HL-60 (cell line): ENCODE data around the gene ARHGEF4.
A peak's percentile ranks its signal among the peaks of the same experiment; 100 is the strongest.

Source experiments
- DNase-seq, 2 experiments: peaks; one replicate each; pipeline ENCODE4 v3.0.0-alpha.2; 2010 to 2020; ENCODE audit warnings: low read depth in 1 of 2, low spot score in 1 of 2
- H3K27ac ChIP-seq: fragments of 250-450 bp; sonication (Bioruptor Pico); replicated peaks from 2 replicates; pipeline ENCODE4 v1.5.1; 2020; ENCODE audit warnings: mild to moderate bottlenecking, moderate library complexity
- H3K27me3 ChIP-seq: fragments of 250-450 bp; sonication (Bioruptor Pico); 2 replicates; pipeline ENCODE4 v1.5.1; 2021; ENCODE audit warnings: mild to moderate bottlenecking, moderate library complexity; ENCODE audit not compliant: insufficient read depth, poor library complexity, severe bottlenecking
- H3K4me3 ChIP-seq: replicated peaks from 2 replicates; pipeline ENCODE4 v1.5.1; 2011; ENCODE audit warnings: mild to moderate bottlenecking, control low read depth, low read length; ENCODE audit not compliant: insufficient read depth
- CTCF ChIP-seq: IDR thresholded peaks from one replicate; pipeline ENCODE4 v1.5.1; 2011; ENCODE audit warnings: low read length, control low read depth, inconsistent platforms; ENCODE audit not compliant: insufficient read depth
- GABPA ChIP-seq: IDR thresholded peaks from 2 replicates; pipeline ENCODE4 v1.6.1; 2012; ENCODE audit warnings: low read depth
- POLR2AphosphoS5 ChIP-seq: IDR thresholded peaks from 2 replicates; pipeline ENCODE4 v1.6.1; 2012; ENCODE audit warnings: low read depth
- REST ChIP-seq: IDR thresholded peaks from 2 replicates; pipeline ENCODE4 v1.6.1; 2012; ENCODE audit warnings: low read depth; ENCODE audit not compliant: insufficient replicate concordance
- SPI1 ChIP-seq: IDR thresholded peaks from 2 replicates; pipeline ENCODE4 v1.6.1; 2012; ENCODE audit warnings: low read depth, mild to moderate bottlenecking, borderline replicate concordance

ARHGEF4 gene

GRCh38 chr2:130852521-130853115 lies 15.9 kb downstream of the ARHGEF4 start:
- H3K27ac ChIP-seq: no peak overlapping the region
- no peak for DNase-seq
- no peak for TF ChIP-seq REST
- no peak for TF ChIP-seq SPI1
- TF ChIP-seq CTCF: no peak
- TF ChIP-seq POLR2AphosphoS5: no peak
- no peak for TF ChIP-seq GABPA
- no peak overlapping the region for H3K4me3 ChIP-seq
- H3K27me3 ChIP-seq: no peaks in the 10 kb centered on the region

GRCh38 chr2:130853391-130853790 lies 16.7 kb downstream of the ARHGEF4 start:
- Histone ChIP-seq H3K4me3 (no peak overlapping the region), H3K27ac (no peak overlapping the region), H3K27me3 (no peaks in the 10 kb centered on the region)
- TF ChIP-seq CTCF (no peak), REST (peak; percentile 16)
- DNase-seq: no peak

GRCh38 chr2:130854301-130854700 lies 17.6 kb downstream of the ARHGEF4 start:
- no peak for DNase-seq

More at GRCh38 chr2:130854301-130854700, 17.6 kb downstream of the ARHGEF4 start:
- Histone ChIP-seq H3K27me3 (no peaks in the 10 kb centered on the region), H3K27ac (no peak overlapping the region), H3K4me3 (no peak overlapping the region)
- TF ChIP-seq POLR2AphosphoS5: no peak
- TF ChIP-seq CTCF: no peak
- TF ChIP-seq SPI1: no peak
